CD4-positive, alpha-beta T cell treated with Interleukin-17A for 4 hours (primary cell): ENCODE data around the gene PTPRM.
"Not testable (repeated sequence)": the region's sequence is repeated elsewhere in the genome, so short reads cannot be mapped to it uniquely, and the experiment has no call there.

Source experiments
- DNase-seq: peaks from one replicate; pipeline ENCODE4 v3.0.0-alpha.2; 2020; ENCODE audit warnings: mixed read lengths

Gene PTPRM

DNA sequence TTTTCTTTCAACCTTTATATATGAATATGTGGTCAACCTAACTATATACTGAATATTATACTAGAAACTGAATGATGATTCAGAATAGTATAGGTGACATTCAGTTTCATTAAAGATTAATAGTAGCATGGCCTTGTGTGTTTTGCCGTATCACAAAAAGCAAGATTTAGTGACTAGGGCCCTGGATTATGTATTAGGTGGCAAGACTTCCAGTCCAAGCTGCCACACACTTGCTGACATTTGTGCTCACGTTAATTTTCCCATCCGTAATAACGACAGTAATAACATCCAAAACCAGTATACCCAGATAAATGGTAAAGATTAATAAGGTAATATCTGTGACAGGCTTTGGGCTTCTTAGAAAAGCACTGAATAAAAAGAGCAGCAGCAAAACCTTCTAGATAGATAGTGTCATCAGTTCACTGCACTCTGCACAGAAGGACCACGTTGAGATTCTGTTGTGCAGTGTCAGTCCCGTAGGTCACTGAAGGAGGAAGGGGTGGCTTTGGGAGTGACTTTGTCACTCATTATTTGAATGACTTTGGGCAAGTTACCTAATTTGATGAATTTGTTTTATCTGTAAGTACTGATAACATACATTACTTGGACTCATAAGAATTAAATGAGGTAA, 451.7 kb downstream of the PTPRM start:
- no peak for DNase-seq

DNA sequence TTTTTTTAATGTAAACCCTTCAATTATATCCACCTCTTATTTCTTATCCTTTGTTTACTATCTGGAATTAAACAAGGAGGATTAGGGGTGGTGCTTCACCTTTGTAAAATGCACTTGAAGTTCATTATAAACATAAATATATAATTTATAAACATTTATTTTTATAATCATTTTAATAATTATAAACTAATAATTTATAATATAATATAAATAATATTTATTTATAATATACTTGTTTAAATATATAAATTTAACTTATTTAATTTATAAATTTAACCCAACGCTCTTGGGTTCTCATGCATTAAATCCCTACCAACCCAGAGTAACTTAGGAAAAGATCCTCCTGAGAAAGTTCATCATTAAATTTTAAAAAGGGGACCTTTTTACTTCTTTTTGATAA, 452.5 kb downstream of the PTPRM start:
- DNase-seq: no peak

DNA sequence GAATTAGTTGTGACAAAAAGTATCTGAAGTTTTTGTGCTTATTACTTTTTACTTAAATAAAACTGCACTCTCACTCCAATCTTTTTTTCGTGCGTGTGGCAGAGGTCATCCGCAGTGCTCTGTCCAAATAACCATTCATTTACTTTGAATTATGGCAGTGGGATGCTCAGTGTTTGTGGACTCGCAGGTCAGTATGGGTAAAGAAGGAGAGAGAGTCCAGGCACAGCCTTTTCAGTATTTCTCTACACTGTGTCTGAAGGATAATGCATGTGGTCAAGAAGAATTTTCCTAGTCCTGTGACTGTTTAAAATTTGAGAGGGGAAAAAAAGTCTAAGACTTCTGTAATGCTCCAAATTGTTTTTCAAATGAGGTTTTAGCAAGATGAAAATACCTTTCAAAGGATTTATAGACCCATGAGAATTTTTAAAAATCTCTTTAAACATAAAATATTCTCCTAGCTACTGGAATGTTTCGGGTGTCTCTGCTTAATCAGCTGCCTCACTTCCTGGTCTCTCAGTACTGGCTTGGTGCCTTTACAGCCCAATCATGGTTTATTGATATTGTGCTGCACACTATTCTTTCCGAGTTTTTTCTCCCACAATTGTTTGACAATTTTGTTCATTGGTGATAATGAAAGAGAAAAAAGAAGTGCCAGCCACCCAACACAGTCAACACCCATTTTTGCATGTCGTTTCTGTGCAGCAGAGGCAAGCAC, 453.2 kb downstream of the PTPRM start:
- DNase-seq: no peak

DNA sequence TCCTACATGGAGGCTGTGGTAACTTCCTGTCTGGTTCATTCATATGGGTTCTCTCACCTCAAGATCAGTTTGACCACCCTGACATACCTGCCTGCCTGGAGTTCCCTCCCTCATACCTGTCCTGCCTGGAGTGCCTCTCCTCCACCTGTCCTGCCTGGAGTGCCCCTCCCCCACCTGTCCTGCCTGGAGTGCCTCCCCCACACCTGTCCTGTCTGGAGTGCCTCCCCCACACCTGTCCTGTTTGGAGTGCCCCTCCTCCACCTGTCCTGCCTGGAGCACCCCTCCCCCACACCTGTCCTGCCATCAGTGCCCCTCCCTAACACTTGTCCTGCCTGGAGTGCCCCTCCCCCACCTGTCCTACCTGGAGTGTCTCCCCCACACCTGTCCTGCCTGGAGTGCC, 461.9 kb downstream of the PTPRM start:
- DNase-seq: no peak

DNA sequence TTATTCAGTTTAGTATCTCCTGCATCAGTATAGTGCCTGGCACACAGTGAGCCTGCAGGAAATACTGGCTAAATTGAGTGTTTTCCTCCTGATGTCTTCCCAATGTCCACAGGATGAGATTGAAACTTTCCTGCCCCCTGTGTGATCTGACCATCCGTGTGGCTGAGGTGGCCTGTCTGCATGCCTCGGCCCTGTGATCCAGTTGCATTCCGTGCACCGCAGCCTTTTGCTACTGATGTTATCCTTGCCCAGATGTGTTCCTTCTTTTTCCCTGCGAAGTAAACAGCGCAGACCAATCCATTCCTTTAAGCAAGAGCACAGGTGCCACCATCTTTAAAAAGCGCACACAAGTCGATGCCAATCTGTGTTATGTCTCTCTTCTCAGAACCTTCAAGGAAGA, 462.6 kb downstream of the PTPRM start:
- no peak for DNase-seq

DNA sequence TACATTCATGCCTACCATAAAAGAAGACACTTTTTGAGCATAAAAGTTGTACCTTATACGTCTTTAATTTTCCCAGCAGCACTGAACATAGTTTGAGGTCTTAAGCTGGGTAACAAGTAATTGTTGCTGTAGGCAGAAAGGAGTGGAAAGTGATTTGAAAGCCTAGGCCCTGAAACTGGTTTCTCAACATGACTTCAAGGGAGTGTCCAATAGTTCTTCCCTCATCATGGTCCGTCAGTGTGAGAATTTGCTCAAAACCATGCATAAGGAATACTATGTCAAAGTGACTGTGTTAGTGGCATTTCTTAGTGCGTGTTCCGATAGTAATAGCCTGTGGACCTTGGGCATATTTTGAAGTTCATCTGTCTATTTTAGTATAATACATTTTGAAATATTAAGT, 463.1 kb downstream of the PTPRM start:
- DNase-seq: no peak

DNA sequence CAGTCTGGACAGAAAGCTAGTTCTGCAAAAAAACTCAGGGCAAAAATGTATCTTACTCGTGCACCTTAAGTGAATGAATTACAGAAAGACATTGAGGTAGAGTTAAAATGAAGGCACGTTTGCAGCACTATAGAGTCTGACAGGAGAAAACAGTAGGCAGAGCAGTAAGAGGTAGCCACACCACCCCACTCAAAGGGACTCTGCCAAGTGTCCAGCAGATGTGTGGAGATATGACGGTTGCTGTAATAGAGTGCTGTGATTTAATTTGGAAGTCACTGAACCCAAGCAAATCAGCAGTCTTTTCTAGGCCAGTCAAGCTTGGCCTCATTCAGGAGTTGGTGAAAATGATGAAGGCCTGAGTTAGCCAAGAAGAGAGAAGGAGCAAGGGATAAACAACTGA, 464.4 kb downstream of the PTPRM start:
- no peak for DNase-seq

DNA sequence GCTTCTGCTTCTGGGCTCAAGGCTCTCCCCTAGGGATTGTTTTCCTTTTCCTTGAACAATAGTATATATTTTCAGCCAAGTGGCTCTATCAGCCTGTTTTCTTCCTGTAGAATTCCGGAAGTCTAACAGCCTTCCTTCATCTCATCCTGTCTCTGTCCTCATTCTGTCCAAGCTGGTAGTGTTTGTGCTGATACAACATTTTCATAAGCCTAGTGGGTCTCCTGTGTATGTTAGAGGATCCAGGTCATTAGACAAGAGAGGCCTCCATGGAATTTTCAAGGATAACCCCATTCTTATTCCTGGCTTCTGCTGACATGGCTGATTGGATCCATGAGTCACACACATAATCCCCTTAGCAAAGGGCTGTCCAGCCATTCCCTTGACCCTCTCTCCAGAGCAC, 467.6 kb downstream of the PTPRM start:
- DNase-seq: no peak

DNA sequence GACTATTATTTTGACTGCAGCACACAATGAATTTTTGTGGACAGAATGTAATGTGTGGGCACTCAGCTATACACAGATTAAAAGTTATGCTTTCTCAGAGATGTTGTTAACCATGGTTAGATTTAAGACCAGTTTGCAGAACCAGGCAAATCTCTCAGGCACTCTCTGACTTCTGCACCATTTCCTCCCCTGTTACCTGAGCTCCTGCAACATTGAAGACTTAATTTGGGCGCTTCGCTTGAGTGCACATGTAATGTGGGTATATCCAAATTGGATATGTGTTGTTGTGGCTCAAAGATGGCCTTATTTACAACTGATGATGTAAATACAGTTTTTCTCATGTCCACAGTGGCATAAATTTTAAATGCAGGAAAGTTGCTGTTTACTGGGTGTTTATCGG, 469.4 kb downstream of the PTPRM start:
- no peak for DNase-seq

DNA sequence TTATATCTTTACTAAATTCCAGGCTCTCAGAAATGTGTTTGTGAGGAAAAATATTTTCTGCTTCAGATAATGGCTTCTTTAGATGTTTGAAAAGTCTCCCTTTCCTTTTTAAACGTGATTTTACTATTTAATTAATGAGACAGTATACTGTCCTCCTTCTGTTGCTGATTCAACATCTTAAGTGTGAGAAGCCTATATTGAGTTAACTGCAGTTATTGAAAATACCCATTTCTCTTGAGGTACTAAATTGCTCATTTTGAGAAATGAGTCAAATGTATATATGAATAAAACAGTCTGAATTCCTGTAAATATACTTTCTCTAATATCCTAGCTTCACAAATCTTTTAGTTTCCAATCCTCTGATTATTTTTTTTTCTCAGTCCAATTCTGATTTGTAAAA, 470.2 kb downstream of the PTPRM start:
- DNase-seq: no peak

DNA sequence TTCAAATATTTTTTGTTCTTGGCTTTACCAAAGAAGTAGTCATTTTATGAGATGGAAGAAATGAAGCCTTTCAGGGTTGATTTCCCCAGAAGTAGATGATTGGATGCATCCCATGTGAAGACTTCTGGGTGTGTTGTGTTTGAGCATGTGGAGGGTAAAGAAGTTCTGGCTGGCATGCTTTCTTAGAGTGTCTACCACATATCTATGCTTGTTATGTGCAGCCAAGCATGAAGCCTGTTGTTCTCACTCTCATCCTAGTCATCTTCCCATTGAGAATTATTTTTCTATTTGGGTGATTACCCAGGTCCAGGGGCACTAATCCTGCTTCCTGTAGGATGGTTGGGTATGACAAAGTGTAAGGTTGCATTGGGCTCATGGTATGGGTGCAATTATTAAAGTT, 472.9 kb downstream of the PTPRM start:
- DNase-seq: no peak

DNA sequence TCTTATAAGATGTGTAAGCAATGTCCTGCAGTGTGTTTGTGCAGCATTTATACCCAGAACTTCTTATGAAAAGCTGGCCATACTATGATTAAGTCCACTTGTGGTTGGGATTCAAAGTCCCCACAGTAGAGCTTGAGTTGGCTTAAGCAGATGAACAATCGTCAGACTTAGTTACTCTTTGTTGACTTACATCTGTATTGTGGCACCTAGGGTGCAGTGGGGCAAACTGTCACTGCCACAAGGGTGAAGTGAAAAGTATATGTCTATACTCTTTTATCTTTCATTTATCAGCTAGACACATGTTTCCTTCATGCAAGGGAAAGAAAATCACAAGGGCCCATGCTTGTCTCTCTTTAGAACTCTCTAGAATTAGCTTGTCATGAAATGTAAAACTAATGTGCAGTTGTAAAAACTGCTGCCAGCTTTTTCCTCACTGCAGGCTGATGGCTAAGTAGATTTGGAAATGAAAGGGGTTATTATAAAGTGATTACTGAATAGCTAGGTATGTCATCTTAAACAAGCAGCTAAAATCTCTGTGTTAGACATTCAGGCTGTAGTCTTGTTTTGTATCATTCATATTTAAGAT, 474.5 kb downstream of the PTPRM start:
- no peak for DNase-seq

DNA sequence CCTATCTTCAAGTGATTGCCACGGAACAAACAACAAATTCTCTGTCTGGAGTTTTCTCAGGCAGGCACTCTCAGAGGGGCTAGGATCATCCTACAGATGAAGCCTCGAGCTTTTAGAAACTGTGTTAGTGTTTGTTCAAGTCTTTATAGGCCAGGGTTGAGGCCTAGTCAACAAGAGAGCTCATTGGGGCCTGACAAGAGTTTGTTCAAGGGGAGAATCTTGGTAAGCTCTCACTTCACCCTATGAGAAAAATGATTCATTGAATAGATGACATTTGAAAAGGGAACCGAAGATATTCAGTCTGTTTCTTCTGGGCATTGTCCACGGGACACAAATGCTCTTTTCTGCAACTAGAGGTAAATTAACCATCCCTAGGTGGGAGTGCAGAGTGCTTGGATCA, 476.9 kb downstream of the PTPRM start:
- no peak for DNase-seq

DNA sequence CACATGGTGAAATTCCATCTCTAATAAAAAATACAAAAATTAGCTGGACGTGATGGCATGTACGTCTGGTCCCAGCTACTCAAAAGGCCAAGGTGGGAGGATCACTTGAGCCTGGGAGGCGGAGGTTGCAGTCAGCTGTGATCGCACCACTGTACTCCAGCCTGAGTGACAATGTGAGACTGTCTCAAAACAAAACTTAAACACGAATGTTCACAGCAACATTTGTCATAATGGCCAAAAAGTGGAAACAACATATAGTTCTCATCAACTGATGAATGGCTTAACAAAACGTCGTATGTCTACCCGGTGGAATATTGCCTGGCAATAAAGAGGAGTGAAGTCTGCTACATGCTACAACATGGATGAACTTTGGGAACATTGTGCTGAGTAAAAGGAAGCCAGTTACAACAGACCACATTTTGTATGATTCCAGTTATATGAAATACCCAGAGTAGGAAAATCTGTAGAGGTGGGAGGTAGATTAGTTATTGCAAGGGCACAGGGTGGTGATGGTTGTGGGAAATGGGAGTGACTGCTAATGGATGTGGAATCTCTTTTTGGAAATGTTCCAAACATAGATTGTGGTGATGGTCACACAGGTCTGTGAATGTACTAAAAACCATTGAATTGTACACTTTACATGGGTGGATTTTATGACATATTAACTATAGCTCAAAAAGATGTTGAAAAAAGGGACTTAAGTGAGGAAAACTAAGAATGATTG, 478.2 kb downstream of the PTPRM start:
- DNase-seq: no peak

DNA sequence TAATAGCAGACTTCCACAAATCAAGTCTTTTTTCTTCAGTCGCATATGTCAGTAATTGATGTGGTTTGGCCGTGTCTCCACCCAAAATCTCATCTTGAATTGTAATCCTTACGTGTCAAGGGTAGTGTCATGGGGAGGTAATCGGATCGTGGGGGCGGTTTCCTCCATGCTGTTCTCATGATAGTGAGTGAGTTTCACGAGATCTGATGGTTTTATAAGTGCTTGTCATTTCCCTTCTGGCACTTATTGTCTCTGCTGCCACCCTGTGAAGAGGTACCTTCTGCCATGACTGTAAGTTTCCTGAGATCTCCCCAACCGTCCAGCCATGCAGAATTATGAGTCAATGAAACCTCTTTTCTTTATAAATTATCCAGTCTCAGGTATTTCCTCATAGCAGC, 478.8 kb downstream of the PTPRM start:
- peak; percentile 28 for DNase-seq

DNA sequence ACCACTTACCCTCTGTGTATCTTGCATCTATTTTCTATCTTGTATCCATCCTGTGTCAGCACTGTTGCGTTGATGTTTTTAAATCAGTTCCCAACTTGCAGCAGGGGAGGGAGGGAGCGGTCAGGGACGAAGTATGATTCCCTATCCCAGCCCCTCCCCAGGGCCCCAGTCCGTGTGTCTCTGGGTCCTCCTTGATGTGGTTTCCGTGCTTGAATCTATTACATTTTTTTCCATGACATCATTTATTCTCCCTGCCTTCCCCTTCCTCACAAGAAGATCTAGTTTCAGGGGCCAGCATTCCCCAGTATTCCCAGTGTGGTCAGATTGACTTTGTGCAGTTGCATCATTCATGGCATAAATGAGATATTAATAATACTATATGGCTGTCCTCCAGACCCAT, 479.3 kb downstream of the PTPRM start:
- no peak for DNase-seq

DNA sequence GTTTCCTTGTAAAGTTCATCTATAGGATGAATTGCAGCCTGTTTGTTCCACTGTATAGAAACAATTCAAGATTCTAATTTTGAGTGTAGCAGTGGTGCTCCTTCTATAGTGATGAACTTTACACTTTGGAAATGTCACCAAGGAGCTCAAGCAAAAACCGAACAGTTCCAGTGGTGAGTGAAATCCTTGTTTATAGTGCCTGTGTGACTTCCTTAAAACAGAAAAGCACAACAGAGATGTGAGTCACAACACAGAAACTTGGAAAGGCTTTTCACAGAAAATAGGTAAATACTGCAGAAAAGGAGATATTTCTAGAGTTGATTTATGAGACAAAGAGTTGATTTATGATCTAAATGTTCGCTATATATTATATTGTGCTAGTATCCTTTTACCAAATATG, 482.0 kb downstream of the PTPRM start:
- DNase-seq: no peak

DNA sequence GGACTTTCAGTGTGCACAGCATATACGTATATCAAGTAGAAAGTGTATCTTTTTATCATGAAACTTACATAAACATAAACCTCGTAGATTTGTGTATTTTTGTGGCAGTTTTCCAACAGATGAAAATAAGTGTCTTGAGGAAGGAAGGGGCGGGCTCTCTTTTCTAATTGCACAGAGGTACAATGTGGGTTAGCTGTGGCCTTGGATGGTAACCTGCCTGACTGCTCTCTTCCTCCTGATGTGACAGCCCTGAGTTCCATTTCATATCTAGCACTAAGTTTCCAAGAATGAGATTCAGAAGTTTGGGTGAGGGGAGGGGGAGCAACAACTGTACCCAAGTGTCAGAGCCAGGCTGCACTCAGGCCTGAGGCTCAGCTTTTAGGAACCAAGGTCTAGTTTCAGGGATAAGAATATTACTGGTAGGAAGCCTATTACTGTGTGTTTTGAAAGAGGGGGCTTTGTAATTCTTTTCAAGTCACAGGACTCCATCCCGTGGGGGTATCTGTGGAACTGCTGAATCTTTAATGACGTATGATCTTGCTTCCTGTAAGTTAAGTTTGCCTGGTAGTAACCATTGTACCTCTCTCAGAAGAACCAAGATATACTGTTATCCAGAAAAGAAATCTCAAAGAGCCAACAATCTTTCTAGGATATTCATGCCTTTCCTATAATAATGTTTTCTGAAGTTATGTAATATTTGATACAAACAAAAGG, 483.7 kb downstream of the PTPRM start:
- DNase-seq: no peak

DNA sequence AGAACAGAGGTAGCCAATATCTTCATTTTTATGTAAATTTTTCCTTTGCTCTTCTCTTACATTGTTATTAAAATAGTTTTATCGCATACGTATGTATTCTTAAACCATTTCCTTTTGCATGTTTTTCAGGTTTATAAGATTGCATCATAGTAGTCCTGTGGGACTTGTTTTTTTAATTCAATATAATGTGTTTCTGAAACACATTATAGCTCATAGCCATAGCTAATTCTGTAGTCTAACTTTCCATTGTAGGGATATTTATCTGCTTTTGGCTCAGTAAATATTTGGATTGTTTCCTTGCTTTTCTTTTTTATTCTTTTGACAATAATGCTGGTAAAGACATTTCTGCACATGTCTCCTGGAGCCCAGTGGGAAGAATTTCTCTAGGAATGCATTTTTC, 484.3 kb downstream of the PTPRM start:
- DNase-seq: no peak

DNA sequence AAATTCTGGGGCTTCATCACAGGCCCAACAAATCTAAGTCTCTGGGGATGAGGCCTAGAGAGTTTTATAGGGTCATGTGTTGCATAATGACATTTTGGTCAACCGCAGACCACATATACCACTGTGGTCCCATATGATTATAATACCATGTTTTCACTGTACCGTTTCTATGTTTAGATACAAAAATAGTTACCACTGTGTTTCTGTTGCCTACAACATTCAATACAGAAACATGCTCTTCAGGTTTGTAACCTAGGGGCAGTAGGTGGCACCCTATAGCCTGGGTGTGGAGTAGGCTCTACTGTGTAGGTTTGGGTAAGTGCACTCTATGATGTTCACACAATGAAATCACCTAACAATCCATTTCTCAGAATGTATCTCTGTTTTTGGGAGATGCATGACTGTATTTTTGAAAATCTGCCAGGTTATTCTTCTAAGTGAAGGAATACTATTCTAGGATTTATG, 485.2 kb downstream of the PTPRM start:
- no peak for DNase-seq

DNA sequence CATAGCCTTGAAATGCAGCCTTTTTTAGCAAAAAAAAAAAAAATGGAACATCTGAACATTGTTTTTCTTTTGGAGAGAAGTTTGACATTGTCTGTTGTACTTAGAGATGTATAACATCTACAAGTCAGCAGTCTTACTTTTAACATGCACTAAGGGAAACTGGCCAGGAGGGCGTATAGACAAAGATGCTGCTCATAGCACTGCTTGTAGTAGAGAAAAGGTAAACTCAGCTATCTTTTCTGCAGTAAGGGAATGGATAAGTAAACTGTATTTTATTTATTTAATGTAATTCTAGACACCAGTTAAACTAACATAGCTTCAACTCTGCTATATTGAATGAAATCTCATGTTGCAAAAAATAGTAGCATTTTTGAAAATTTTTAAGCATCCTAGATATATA, 489.6 kb downstream of the PTPRM start:
- no peak for DNase-seq

DNA sequence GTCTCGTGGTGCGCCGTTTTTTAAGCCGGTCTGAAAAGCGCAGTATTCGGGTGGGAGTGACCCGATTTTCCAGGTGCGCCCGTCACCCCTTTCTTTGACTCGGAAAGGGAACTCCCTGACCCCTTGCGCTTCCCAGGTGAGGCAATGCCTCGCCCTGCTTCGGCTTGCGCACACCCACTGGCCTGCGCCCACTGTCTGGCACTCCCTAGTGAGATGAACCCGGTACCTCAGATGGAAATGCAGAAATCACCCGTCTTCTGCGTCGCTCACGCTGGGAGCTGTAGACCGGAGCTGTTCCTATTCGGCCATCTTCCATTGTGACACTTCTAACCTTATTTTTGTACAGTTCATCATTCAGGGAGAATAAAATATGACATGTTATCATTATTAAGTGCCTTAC, 496.0 kb downstream of the PTPRM start:
- DNase-seq: not testable (repeated sequence)

DNA sequence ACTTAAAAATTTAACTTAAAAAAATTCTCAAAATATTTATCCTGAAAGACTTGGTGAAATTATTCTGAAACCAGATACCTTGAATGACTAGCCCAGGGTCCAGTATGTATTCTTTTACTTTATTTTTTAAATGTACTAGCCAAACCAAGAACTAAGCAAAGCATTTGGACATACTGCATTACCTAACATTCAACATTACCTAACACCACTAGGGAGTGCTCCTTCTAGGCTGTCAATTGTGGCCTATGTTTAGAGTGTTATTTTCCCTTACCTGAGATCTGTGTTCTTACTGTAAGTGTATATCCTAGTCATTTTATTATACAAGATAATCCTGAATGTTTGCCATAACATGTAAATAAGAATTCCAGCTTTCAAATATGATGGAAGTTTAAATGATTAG, 496.6 kb downstream of the PTPRM start:
- DNase-seq: no peak
